K562 (cell line): ENCODE results near the gene CNGA1. TPM values are rescaled to one million over a fixed set of nuclear protein-coding genes. Genes with fewer than 3 reads are reported as not detected.

ENCODE experiments used
- ARID1B ChIP-seq: fragments of 450-650 bp; IDR thresholded peaks from 2 replicates; pipeline ENCODE4 v1.6.1; 2016; ENCODE audit warnings: antibody characterized with exemption, mild to moderate bottlenecking, inconsistent platforms
- ELF1 ChIP-seq: fragments of 200-800 bp; sonication (Bioruptor generic); IDR thresholded peaks from 2 replicates; pipeline ENCODE4 v1.6.1; 2016; ENCODE audit warnings: missing genetic modification characterization, missing compliant biosample characterization
- MYNN ChIP-seq, 2 experiments: sonication (generic); formaldehyde crosslinking in 1 of 2; IDR thresholded peaks; 2 replicates each; pipeline versions ENCODE4 v1.5.0 to v1.6.1; 2016 to 2020; ENCODE audit warnings: antibody characterized with exemption in 1 of 2, missing genetic modification reagents in 1 of 2
- RREB1 ChIP-seq: fragments of 250-450 bp; sonication (Bioruptor Pico); IDR thresholded peaks from 2 replicates; pipeline ENCODE4 v1.4.0; 2020
- ZNF274 ChIP-seq: IDR thresholded peaks from 2 replicates; pipeline ENCODE4 v1.6.1; 2011; ENCODE audit warnings: low read depth, mild to moderate bottlenecking, low read length, moderate library complexity, borderline replicate concordance
- ZZZ3 ChIP-seq: fragments of 450-650 bp; IDR thresholded peaks from 2 replicates; pipeline ENCODE4 v1.6.1; 2016; ENCODE audit warnings: antibody characterized with exemption, mild to moderate bottlenecking, moderate library complexity
- polyA plus RNA-seq, 8 experiments: library from polyadenylated mRNA; depleted of rRNA in 4 of 8; stranded (reverse) in 5 of 8; unstranded in 3 of 8; fragments of >200 nt; fragmentation: Nextera tagmentation in 2 of 8; fragmentation: Illumina TruSeq in 1 of 8; extraction: Ambion mirVana in 2 of 8; extraction: Trizol in 1 of 8; gene quantifications; 2 replicates each; pipeline versions ENCODE4 v1.2.1 to v1.2.3, GENCODE V29; 2011 to 2014; ENCODE audit warnings: inconsistent platforms in 1 of 8, missing spikeins in 1 of 8
- total RNA-seq, 7 experiments: library from RNA; depleted of rRNA in 6 of 7; stranded (reverse); fragments of >200 nt in 6 of 7; fragmentation: Illumina TruSeq in 2 of 7; extraction: Trizol in 2 of 7; gene quantifications; 2 replicates each; pipeline versions ENCODE4 v1.2.1 to v1.2.3, GENCODE V29; 2011 to 2021; ENCODE audit warnings: low replicate concordance in 1 of 7

The CNGA1 gene
- total and polyA plus RNA-seq, 9 of the 15 experiments (the other 6 are each of a cell fraction or from before 2014, with no cell fraction given) = 0.03 to 0.29 (median 0.04) TPM; not detected in 5

GRCh38 chr4:48065587-48066052 lies 49.1 kb upstream of the CNGA1 start (continued):
- no peak for TF ChIP-seq RREB1 (CRISPR knock-in tag)
- no peak for TF ChIP-seq MYNN (IDR thresholded peaks at IDR 0.05)
- no peak for TF ChIP-seq MYNN (CRISPR knock-in tag; IDR thresholded peaks at IDR 0.05)
- no peak for TF ChIP-seq ZNF274
- no peak for TF ChIP-seq ZZZ3
- no peak for TF ChIP-seq ELF1 (tag)
- no peak for TF ChIP-seq ARID1B
